ENCODE data around the gene PRKAR2B. TPM values are rescaled to one million over a fixed set of nuclear protein-coding genes. Genes with fewer than 3 reads are reported as not detected.

PRKAR2B gene
- total and polyA plus RNA-seq, 2 of the 4 experiments (the other 2 are of a cell fraction): 3.0 to 3.1 TPM

DNA sequence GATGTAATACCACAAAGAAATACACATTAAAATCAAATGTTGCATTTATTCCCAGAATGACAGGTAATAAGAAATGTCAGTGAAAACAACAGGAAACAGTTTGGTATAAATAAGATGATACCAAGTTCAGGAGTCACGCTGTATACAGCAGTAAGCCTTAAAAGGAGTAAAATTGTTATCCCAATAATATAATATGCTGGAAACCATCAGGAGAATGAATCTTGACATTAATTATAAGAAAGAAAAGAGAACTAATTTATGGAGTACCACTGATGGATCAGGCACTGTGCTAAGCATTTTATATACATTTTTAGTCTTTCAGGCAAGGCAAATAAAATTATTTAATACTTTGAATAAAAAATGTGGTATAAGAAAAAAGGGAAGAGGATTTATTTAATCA, 27.6 kb downstream of the PRKAR2B start:
- ATAC-seq (ENCODE audit: low read depth) (no peak), DNase-seq (no peak)
- no peak overlapping the region for H3K56ac ChIP-seq (ENCODE audit: extremely low read depth, insufficient read depth, low read length)
- H3K4me2 ChIP-seq (ENCODE audit: low read depth, low read length): no peak overlapping the region
- no peak overlapping the region for H3K14ac ChIP-seq (replicated peaks; ENCODE audit: low read depth, low read length)
- no peaks in the 10 kb centered on the region for H3K9me3 ChIP-seq (ENCODE audit: control insufficient read depth, insufficient read depth, low read length)
- no peaks in the 10 kb centered on the region for H3K79me1 ChIP-seq (ENCODE audit: low read depth in 1 of 2, low read length in 2 of 2)
- TF ChIP-seq NFE2L2 (IDR thresholded peaks at IDR 0.05; ENCODE audit: low read depth, low read length) (no peak), CEBPB (IDR thresholded peaks at IDR 0.05; ENCODE audit: low read depth, low read length) (no peak), CHD1 (IDR thresholded peaks at IDR 0.05; ENCODE audit: low read depth, low read length) (no peak), POLR2A (IDR thresholded peaks at IDR 0.05; ENCODE audit: low read depth, low read length) (no peak), BHLHE40 (IDR thresholded peaks at IDR 0.05; ENCODE audit: low read depth, low read length) (no peak), SMC3 (IDR thresholded peaks at IDR 0.05; ENCODE audit: low read depth, low read length) (no peak), MXI1 (IDR thresholded peaks at IDR 0.05; ENCODE audit: borderline replicate concordance, low read depth, low read length) (no peak), USF2 (IDR thresholded peaks at IDR 0.05; ENCODE audit: low read depth, low read length) (no peak)
- TF ChIP-seq, protein P1, sequence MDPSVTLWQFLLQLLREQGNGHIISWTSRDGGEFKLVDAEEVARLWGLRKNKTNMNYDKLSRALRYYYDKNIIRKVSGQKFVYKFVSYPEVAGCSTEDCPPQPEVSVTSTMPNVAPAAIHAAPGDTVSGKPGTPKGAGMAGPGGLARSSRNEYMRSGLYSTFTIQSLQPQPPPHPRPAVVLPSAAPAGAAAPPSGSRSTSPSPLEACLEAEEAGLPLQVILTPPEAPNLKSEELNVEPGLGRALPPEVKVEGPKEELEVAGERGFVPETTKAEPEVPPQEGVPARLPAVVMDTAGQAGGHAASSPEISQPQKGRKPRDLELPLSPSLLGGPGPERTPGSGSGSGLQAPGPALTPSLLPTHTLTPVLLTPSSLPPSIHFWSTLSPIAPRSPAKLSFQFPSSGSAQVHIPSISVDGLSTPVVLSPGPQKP (IDR thresholded peaks at IDR 0.05; ENCODE audit: borderline replicate concordance, low read depth, low read length): no peak
- TF ChIP-seq, protein P2, sequence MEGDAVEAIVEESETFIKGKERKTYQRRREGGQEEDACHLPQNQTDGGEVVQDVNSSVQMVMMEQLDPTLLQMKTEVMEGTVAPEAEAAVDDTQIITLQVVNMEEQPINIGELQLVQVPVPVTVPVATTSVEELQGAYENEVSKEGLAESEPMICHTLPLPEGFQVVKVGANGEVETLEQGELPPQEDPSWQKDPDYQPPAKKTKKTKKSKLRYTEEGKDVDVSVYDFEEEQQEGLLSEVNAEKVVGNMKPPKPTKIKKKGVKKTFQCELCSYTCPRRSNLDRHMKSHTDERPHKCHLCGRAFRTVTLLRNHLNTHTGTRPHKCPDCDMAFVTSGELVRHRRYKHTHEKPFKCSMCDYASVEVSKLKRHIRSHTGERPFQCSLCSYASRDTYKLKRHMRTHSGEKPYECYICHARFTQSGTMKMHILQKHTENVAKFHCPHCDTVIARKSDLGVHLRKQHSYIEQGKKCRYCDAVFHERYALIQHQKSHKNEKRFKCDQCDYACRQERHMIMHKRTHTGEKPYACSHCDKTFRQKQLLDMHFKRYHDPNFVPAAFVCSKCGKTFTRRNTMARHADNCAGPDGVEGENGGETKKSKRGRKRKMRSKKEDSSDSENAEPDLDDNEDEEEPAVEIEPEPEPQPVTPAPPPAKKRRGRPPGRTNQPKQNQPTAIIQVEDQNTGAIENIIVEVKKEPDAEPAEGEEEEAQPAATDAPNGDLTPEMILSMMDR (conservative IDR thresholded peaks at IDR 0.05; ENCODE audit: low read depth, low read length): no peak
- H2BK20ac ChIP-seq (ENCODE audit: low read depth, low read length): no peak overlapping the region
- intact Hi-C loops (cut with micrococcal nuclease): no loop called here
- H3K4me1 ChIP-seq (ENCODE audit: control insufficient read depth, insufficient read depth, low read length): peaks cover 3% of the 10 kb centered on the region
- in situ Hi-C loops (cut with MboI; ENCODE audit: low sequenced_read_pairs): no loop called here
- no peak overlapping the region for H2AK5ac ChIP-seq (ENCODE audit: low read depth, low read length)
- H2BK5ac ChIP-seq (ENCODE audit: low read depth, low read length, poor library complexity, severe bottlenecking): no peak overlapping the region
- dilution Hi-C loops (cut with HindIII; ENCODE audit: low sequenced_read_pairs, unreplicated experiment): no loop called here
- H3K4ac ChIP-seq (ENCODE audit: low read depth, low read length): no peak overlapping the region
- H3K23ac ChIP-seq (ENCODE audit: low read depth, low read length): no peak overlapping the region
- no peaks in the 10 kb centered on the region for H3K36me3 ChIP-seq (ENCODE audit: control insufficient read depth, insufficient read depth, low read length)
- H4K20me1 ChIP-seq (ENCODE audit: insufficient read depth, low read length): no peaks in the 10 kb centered on the region
- no CpG with 5 or more reads among the region's 1 CpG for WGBS, 2 experiments (ENCODE audit: extremely low coverage in 2 of 2, insufficient read length in 1 of 2)
- H2AK9ac ChIP-seq (replicated peaks; ENCODE audit: low read depth, low read length, poor library complexity): no peak overlapping the region
- H4K91ac ChIP-seq (ENCODE audit: insufficient read depth, low read depth, low read length): no peak overlapping the region
- H3K27ac ChIP-seq (ENCODE audit: insufficient read depth, low read length): no peak overlapping the region
- POLR2A ChIA-PET (ENCODE audit: unreplicated experiment): no interaction called here
- no peak overlapping the region for H3K9ac ChIP-seq (ENCODE audit: low read depth, low read length)
- H4K5ac ChIP-seq (ENCODE audit: low read depth, low read length): no peak overlapping the region
- no peak overlapping the region for H2AFZ ChIP-seq (replicated peaks; ENCODE audit: low read length, poor library complexity)
- no peak overlapping the region for H3K18ac ChIP-seq (ENCODE audit: low read depth, low read length)
- H3K4me3 ChIP-seq (ENCODE audit: insufficient read depth, low read depth, low read length): no peak overlapping the region
- no peak overlapping the region for H4K8ac ChIP-seq (ENCODE audit: low read depth in 2 of 2, low read length in 2 of 2)
- no peak overlapping the region for H2BK120ac ChIP-seq (ENCODE audit: low read depth, low read length)
- H3K27me3 ChIP-seq (ENCODE audit: control insufficient read depth, insufficient read depth, low read length): no peaks in the 10 kb centered on the region
- H3K9me1 ChIP-seq (ENCODE audit: insufficient read depth, low read length): peaks cover 2% of the 10 kb centered on the region; the same call in 1 of the 2 replicates
- BruUV-seq (replicated peaks): no TSS peak
- CTCF ChIA-PET: no interaction called here
- H2BK15ac ChIP-seq (ENCODE audit: low read depth, low read length): no peak overlapping the region

Measured in IMR-90 (cell line).